Panc1 (cell line): ENCODE results near the gene SMURF2. TPM values are rescaled to one million over a fixed set of nuclear protein-coding genes. Genes with fewer than 3 reads are reported as not detected.

Source experiments
- ATAC-seq: fragments of 200-7000 bp; cut with Tn5 transposase; 2 replicates; pipeline ENCODE4 v1.9.1; 2020; ENCODE audit warnings: mild to moderate bottlenecking, moderate library complexity
- BruUV-seq: library from RNA; stranded (reverse); fragments of 400-500 nt; replicated peaks from 2 replicates; lab custom pipeline; 2021; lab: Mats Ljungman, UMichigan
- CTCF ChIA-PET: fragments of 300-600 bp; sonication (Branson Sonifier 250); formaldehyde crosslinking; loops from one replicate; lab custom pipeline; 2022; ENCODE audit warnings: antibody characterized with exemption; lab: Charles Lee
- POLR2A ChIA-PET: fragments of 300-600 bp; sonication (Branson Sonifier 250); formaldehyde crosslinking; loops from one replicate; lab custom pipeline; 2022; ENCODE audit warnings: antibody characterized with exemption; lab: Charles Lee
- DNase-seq: peaks from one replicate; pipeline ENCODE4 v3.0.0-alpha.2; 2010; ENCODE audit warnings: low read depth, low spot score
- H3K27ac ChIP-seq: 2 replicates; pipeline ENCODE4 v1.5.1; 2011; ENCODE audit warnings: mild to moderate bottlenecking, low read length, inconsistent platforms
- H3K27me3 ChIP-seq: fragments of 200-500 bp; sonication (Bioruptor generic); 2 replicates; pipeline ENCODE4 v1.6.0; 2014; ENCODE audit warnings: low read length, inconsistent platforms; ENCODE audit not compliant: control insufficient read depth, insufficient read depth
- H3K36me3 ChIP-seq: fragments of 200-500 bp; sonication (Bioruptor generic); 2 replicates; pipeline ENCODE4 v1.5.1; 2014; ENCODE audit warnings: inconsistent platforms, mild to moderate bottlenecking, low read length, moderate library complexity; ENCODE audit not compliant: control insufficient read depth, insufficient read depth
- H3K4me1 ChIP-seq: 2 replicates; pipeline ENCODE4 v1.5.1; 2011; ENCODE audit warnings: inconsistent platforms, mild to moderate bottlenecking, low read length, moderate library complexity; ENCODE audit not compliant: control insufficient read depth, insufficient read depth
- H3K4me3 ChIP-seq, 2 experiments: 2 replicates each; pipeline ENCODE4 v1.5.1; 2011 to 2012; ENCODE audit warnings: low read depth in 2 of 2, low read length in 2 of 2, mild to moderate bottlenecking in 2 of 2, inconsistent platforms in 1 of 2, moderate library complexity in 1 of 2
- H3K9me3 ChIP-seq: fragments of 200-500 bp; sonication (Bioruptor generic); 2 replicates; pipeline ENCODE4 v1.5.1; 2014; ENCODE audit warnings: low read depth, mild to moderate bottlenecking, inconsistent platforms, low read length, moderate library complexity; ENCODE audit not compliant: control insufficient read depth, insufficient read depth
- POLR2AphosphoS5 ChIP-seq: IDR thresholded peaks from 2 replicates; pipeline ENCODE4 v1.6.1; 2012; ENCODE audit warnings: mild to moderate bottlenecking, low read depth, low read length, moderate library complexity
- SIN3A ChIP-seq: IDR thresholded peaks from 2 replicates; pipeline ENCODE4 v1.6.1; 2012; ENCODE audit warnings: low read depth, mild to moderate bottlenecking, low read length, moderate library complexity, borderline replicate concordance; ENCODE audit not compliant: insufficient read depth
- TCF7L2 ChIP-seq: IDR thresholded peaks from 2 replicates; pipeline ENCODE4 v1.6.1; 2011; ENCODE audit warnings: mild to moderate bottlenecking, low read depth, low read length, inconsistent platforms
- in situ Hi-C: cut with HindIII; loops from 2 replicates; pipeline ENCODE4 v1.10.0; 2016; ENCODE audit warnings: low sequenced_read_pairs, low pct_unique_long_range_greater_than_20kb
- intact Hi-C: fragments of 100-400 bp; cut with micrococcal nuclease; formaldehyde crosslinking; loops from one replicate; pipeline ENCODE4 v1.10.0; 2022; ENCODE audit not compliant: unreplicated experiment
- total RNA-seq: library from RNA; stranded (reverse); gene quantifications from one replicate; pipeline ENCODE4 v1.2.1, GENCODE V29; 2021; ENCODE audit not compliant: unreplicated experiment
- TF ChIP-seq, protein P1 (sequence below): fragments of 450-650 bp; IDR thresholded peaks from 2 replicates; pipeline ENCODE4 v1.5.1; 2017; ENCODE audit warnings: mild to moderate bottlenecking
- TF ChIP-seq, protein P2 (sequence below), 2 experiments: IDR thresholded peaks; 2 replicates each; pipeline ENCODE4 v1.6.1; 2011 to 2012; ENCODE audit warnings: low read depth in 2 of 2, control low read depth in 1 of 2, low read length in 1 of 2, mild to moderate bottlenecking in 1 of 2, moderate library complexity in 1 of 2; ENCODE audit not compliant: insufficient read depth in 1 of 2

The SMURF2 gene
- total RNA-seq, 1 experiment from 2014 or later, result 21.3 TPM

DNA sequence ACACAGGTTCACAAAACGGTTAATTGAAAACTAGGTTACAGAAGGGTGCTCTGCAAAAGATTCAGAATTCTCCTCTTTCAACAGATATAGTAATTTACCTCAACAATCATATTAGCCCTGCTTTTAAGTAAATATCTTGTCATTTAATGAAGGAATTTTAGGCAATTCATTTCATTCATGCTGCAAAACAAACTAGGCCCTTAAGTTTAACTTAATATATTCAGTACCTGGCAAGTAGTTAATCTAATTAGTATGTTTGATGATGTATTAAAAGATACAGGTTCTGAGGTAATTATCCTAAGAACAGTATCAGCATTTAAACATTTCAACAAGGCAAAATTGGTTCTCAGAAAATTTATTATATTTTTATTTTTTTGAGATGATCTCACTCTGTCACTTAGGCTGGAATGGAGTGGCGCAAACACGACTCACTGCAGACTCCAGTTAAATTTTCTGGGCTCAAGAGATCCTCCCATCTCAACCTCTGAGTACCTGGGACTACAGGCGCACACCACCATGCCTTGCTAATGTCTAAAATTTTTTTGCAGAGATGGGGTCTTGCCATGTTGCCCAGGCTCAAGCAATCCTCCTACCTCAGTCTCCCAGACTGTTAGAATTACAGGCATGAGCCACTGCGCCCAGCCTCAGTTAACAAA is 44.9 kb downstream of the SMURF2 start:
- Histone ChIP-seq H3K27ac (no peak overlapping the region), H3K36me3 (no peaks in the 10 kb centered on the region), H3K4me3 (no peak overlapping the region), H3K9me3 (no peaks in the 10 kb centered on the region), H3K27me3 (no peaks in the 10 kb centered on the region), H3K4me1 (peaks cover 7% of the 10 kb centered on the region)
- intact Hi-C loops, result no loop called here
- no TSS peak for BruUV-seq
- DNase-seq, result no peak
- POLR2A ChIA-PET, result interaction anchor here (0.6 kb wide), 1 partner anchor 277 kb away, joined by 3 read pairs; no protein-coding TSS in a partner anchor
- in situ Hi-C loops, result no loop called here
- TF ChIP-seq, protein P1, sequence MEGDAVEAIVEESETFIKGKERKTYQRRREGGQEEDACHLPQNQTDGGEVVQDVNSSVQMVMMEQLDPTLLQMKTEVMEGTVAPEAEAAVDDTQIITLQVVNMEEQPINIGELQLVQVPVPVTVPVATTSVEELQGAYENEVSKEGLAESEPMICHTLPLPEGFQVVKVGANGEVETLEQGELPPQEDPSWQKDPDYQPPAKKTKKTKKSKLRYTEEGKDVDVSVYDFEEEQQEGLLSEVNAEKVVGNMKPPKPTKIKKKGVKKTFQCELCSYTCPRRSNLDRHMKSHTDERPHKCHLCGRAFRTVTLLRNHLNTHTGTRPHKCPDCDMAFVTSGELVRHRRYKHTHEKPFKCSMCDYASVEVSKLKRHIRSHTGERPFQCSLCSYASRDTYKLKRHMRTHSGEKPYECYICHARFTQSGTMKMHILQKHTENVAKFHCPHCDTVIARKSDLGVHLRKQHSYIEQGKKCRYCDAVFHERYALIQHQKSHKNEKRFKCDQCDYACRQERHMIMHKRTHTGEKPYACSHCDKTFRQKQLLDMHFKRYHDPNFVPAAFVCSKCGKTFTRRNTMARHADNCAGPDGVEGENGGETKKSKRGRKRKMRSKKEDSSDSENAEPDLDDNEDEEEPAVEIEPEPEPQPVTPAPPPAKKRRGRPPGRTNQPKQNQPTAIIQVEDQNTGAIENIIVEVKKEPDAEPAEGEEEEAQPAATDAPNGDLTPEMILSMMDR, result no peak
- CTCF ChIA-PET, result no interaction called here
- no peak for ATAC-seq

DNA sequence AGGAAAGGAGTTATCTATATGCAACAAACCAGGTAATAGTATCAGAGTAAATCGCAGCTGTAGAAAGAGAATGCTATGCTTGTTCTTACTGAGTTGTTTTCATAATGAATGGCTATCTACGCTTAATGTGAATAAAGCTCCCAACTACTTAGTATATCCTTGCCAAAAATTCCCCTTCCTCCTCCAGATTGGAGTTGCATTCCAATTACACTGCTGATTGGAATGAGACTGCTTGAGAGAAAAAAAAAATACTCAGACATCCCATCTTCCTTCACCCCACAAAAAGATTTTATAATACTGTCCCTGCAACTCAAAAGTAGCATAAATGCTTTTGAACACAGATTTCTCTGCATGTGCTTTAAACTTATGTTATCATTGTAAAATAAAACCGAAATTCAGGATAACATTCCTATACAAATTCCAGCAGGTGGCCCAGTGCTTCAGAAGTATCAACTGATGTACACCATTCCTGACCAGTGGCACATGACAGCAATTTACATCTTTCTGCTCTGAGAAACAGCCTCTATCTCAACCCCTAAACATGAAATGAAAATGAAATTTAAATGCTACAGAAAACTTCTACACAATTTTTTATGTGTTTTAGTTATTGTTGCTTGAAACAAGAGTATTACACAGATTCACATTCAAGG is 47.0 kb downstream of the SMURF2 start:
- TF ChIP-seq SIN3A, result no peak
- TF ChIP-seq, protein P2, sequence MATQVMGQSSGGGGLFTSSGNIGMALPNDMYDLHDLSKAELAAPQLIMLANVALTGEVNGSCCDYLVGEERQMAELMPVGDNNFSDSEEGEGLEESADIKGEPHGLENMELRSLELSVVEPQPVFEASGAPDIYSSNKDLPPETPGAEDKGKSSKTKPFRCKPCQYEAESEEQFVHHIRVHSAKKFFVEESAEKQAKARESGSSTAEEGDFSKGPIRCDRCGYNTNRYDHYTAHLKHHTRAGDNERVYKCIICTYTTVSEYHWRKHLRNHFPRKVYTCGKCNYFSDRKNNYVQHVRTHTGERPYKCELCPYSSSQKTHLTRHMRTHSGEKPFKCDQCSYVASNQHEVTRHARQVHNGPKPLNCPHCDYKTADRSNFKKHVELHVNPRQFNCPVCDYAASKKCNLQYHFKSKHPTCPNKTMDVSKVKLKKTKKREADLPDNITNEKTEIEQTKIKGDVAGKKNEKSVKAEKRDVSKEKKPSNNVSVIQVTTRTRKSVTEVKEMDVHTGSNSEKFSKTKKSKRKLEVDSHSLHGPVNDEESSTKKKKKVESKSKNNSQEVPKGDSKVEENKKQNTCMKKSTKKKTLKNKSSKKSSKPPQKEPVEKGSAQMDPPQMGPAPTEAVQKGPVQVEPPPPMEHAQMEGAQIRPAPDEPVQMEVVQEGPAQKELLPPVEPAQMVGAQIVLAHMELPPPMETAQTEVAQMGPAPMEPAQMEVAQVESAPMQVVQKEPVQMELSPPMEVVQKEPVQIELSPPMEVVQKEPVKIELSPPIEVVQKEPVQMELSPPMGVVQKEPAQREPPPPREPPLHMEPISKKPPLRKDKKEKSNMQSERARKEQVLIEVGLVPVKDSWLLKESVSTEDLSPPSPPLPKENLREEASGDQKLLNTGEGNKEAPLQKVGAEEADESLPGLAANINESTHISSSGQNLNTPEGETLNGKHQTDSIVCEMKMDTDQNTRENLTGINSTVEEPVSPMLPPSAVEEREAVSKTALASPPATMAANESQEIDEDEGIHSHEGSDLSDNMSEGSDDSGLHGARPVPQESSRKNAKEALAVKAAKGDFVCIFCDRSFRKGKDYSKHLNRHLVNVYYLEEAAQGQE (IDR thresholded peaks at IDR 0.05; ENCODE audit: insufficient read depth in 1 of 2, low read depth in 2 of 2, low read length in 1 of 2), result no peak
- TF ChIP-seq, protein P1, result no peak
- TF ChIP-seq POLR2AphosphoS5, result no peak
- no peak for TF ChIP-seq TCF7L2
- ATAC-seq (no peak), DNase-seq (no peak)
- Histone ChIP-seq H3K9me3 (no peaks in the 10 kb centered on the region), H3K27me3 (no peaks in the 10 kb centered on the region), H3K36me3 (no peaks in the 10 kb centered on the region), H3K4me1 (peaks cover 7% of the 10 kb centered on the region), H3K4me3 (no peak overlapping the region), H3K27ac (no peak overlapping the region; the same call in 1 of the 2 replicates)
- in situ Hi-C loops, result no loop called here
- intact Hi-C loops, result no loop called here
- CTCF ChIA-PET, result no interaction called here
- POLR2A ChIA-PET, result no interaction called here
- BruUV-seq, result no TSS peak
